Right lobe of liver (tissue), 6 donors: ENCODE measurements around the gene SF3B3. TPM values are rescaled to one million over a fixed set of nuclear protein-coding genes. Genes with fewer than 3 reads are reported as not detected.

Experiments
- ATAC-seq, 4 donors: fragments of 200-7000 bp; cut with Tn5 transposase; one replicate each; pipeline ENCODE4 v1.9.1; 2020; ENCODE audit warnings: mild to moderate bottlenecking in 4 of 4, moderate library complexity in 4 of 4
- DNase-seq, 3 donors: peaks; one replicate each; pipeline ENCODE4 v3.0.0-alpha.2; 2020
- H3K27ac ChIP-seq, 3 donors: fragments of 200-600 bp; one replicate each; pipeline ENCODE4 v1.8.0; 2022
- H3K27me3 ChIP-seq, 2 donors: fragments of 200-600 bp; one replicate each; pipeline ENCODE4 v1.8.0; 2022
- H3K36me3 ChIP-seq, 4 donors: fragments of 200-600 bp; sonication (generic) in 1 of 4; one replicate each; pipeline versions ENCODE4 v1.5.1 to v1.8.0; 2017 to 2022; ENCODE audit warnings: control low read depth in 1 of 4
- H3K4me1 ChIP-seq, 4 donors: fragments of 200-600 bp; sonication (generic) in 1 of 4; one replicate each; pipeline versions ENCODE4 v1.5.1 to v1.8.0; 2017 to 2022; ENCODE audit warnings: control low read depth in 1 of 4
- H3K4me3 ChIP-seq, 3 donors: fragments of 200-600 bp; one replicate each; pipeline ENCODE4 v1.8.0; 2022
- H3K9me3 ChIP-seq, 4 donors: fragments of 200-600 bp; sonication (generic) in 1 of 4; one replicate each; pipeline versions ENCODE4 v1.5.1 to v1.8.0; 2017 to 2022; ENCODE audit warnings: control low read depth in 1 of 4
- POLR2A ChIP-seq: fragments of 450-650 bp; IDR thresholded peaks from one replicate; pipeline ENCODE4 v1.6.1; 2017; ENCODE audit warnings: antibody characterized with exemption, mild to moderate bottlenecking
- WGBS: methylation state at CpG from one replicate; pipeline ENCODE4 v1.1.6; 2018; ENCODE audit warnings: low coverage, low lambda C conversion rate; ENCODE audit not compliant: insufficient coverage; ENCODE audit errors: missing lambda C conversion rate; 5-methylcytosine and 5-hydroxymethylcytosine counted together
- intact Hi-C, 2 donors: fragments of 100-400 bp; cut with DNase I; formaldehyde crosslinking; loops; one replicate each; pipeline versions ENCODE4 v1.11.2 to v1.14.1; 2022
- total RNA-seq, 6 experiments: library from RNA; depleted of rRNA in 2 of 6; stranded (reverse); fragments of >200 nt in 2 of 6; fragmentation: NEBNext Ultra II Directional in 3 of 6; extraction: Animal tissue kit (Norgen Biotek cat#: 25700) in 3 of 6; gene quantifications; one replicate each; pipeline versions ENCODE4 v1.1.0 to v1.2.4, GENCODE V29; 2016 to 2023
- TF ChIP-seq, protein P1 (sequence below), 4 donors: fragments of 200-600 bp in 3 of 4; fragments of 450-650 bp in 1 of 4; IDR thresholded peaks; one replicate each; pipeline versions ENCODE4 v1.5.1 to v1.8.0; 2016 to 2022; ENCODE audit warnings: antibody characterized with exemption in 4 of 4, mild to moderate bottlenecking in 2 of 4
- donor health status: DM: no; HTN: yes; CAD: no.
- donor health status: DM: no; HTN: no; CAD: no.
- donor health status: DM: no; HTN: no; CAD: no.
- donor health status: DM: no; HTN: yes; CAD: no.
- donor health status: DM: no; HTN: yes; CAD: no.

The SF3B3 gene
- total RNA-seq, 6 experiments from 2014 or later, result 51.4 to 110 (median 90.7) TPM

DNA sequence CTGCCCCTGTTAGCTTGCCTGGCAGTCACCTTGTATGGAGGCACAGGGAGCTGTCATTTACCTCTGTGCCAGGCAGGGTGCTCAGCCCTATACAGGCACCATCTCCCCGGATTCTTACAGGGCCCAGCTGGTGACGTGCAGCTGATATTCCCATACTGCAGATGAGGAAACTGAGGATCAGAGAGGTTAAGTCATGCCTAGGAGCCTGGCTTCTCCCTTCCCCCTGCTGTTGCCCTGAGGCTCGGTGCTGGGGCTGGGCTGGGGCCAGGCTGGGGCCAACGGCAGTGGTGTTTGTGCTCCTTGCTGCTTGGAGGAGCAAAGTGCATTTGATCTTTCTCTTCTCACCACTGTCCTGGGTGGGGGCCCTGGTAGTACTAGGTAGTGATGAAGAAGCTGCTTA, 68.0 kb downstream of the SF3B3 start:
- Histone ChIP-seq H3K9me3 (no peaks in the 10 kb centered on the region), H3K27me3 (no peaks in the 10 kb centered on the region), H3K4me1 (no peaks in the 10 kb centered on the region), H3K36me3 (no peaks in the 10 kb centered on the region), H3K4me3 (no peak overlapping the region), H3K27ac (no peak overlapping the region)
- DNase-seq (no peak), ATAC-seq (peak in 1 of 4 donors; percentile 14)
- WGBS, result 60% methylated on average over 4 of the region's 4 CpGs
- intact Hi-C loops, result no loop called here
- TF ChIP-seq POLR2A, result no peak
- TF ChIP-seq, protein P1, sequence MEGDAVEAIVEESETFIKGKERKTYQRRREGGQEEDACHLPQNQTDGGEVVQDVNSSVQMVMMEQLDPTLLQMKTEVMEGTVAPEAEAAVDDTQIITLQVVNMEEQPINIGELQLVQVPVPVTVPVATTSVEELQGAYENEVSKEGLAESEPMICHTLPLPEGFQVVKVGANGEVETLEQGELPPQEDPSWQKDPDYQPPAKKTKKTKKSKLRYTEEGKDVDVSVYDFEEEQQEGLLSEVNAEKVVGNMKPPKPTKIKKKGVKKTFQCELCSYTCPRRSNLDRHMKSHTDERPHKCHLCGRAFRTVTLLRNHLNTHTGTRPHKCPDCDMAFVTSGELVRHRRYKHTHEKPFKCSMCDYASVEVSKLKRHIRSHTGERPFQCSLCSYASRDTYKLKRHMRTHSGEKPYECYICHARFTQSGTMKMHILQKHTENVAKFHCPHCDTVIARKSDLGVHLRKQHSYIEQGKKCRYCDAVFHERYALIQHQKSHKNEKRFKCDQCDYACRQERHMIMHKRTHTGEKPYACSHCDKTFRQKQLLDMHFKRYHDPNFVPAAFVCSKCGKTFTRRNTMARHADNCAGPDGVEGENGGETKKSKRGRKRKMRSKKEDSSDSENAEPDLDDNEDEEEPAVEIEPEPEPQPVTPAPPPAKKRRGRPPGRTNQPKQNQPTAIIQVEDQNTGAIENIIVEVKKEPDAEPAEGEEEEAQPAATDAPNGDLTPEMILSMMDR (IDR thresholded peaks at IDR 0.05), result no peak

DNA sequence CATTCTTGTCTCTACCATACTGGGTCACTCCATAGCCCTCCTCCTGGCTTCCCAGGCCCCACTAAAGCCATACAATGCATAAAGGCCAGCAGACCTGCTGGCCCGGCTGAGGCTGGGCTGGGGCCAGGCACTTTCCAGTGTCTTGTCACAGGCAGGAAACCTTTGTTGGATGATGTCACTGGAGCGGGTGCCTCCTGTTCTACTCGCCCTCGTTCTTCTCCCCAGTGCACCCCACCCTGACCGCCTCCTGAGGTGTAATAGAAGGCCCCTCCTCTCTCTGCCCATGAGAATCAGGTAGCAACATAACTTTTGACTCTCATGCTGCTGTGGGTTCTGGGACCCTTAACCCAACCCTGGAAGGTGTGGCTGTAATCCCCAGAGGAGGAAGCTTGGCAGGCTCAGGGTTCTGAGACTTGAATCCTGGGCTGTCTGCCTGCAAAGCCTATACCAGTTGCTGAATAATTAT, 68.5 kb downstream of the SF3B3 start:
- ATAC-seq, result peak in 3 of 4 donors; percentile 29 to 60 (median 59)
- no peak overlapping the region for H3K4me3 ChIP-seq
- TF ChIP-seq, protein P1 (IDR thresholded peaks at IDR 0.05), result no peak
- no peak for TF ChIP-seq POLR2A
- H3K9me3 ChIP-seq, result no peaks in the 10 kb centered on the region
- no peaks in the 10 kb centered on the region for H3K27me3 ChIP-seq
- H3K4me1 ChIP-seq, result no peaks in the 10 kb centered on the region
- intact Hi-C loops, result no loop called here
- no peak overlapping the region for H3K27ac ChIP-seq
- H3K36me3 ChIP-seq, result no peaks in the 10 kb centered on the region
- WGBS, result 73% methylated on average over 2 of the region's 5 CpGs
- no peak for DNase-seq

DNA sequence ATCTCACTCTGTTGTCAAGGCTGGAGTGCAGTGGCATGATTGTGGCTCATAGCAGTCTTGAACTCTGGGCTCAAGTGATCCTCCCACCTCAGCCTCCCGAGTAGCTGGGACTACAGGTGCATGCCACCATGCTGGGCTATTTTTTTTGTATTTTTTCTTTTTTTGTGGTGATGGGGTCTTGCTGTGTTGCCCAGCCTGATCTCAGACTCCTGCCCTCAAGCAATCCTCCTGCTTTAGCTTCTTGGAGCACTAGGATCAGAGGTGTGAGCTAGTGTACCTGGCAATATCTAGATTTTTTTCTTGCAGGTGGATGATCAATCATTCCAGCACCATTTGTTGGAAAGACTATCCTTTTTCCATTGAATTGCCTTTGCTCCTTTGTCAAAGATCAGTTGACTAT, 69.9 kb downstream of the SF3B3 start:
- H3K9me3 ChIP-seq, result no peaks in the 10 kb centered on the region
- no peaks in the 10 kb centered on the region for H3K4me1 ChIP-seq
- no peak for DNase-seq
- no peak overlapping the region for H3K27ac ChIP-seq
- no peak overlapping the region for H3K4me3 ChIP-seq
- intact Hi-C loops, result no loop called here
- no peaks in the 10 kb centered on the region for H3K27me3 ChIP-seq
- H3K36me3 ChIP-seq, result no peaks in the 10 kb centered on the region
- 44% methylated on average over 1 of the region's 1 CpG for WGBS
- TF ChIP-seq, protein P1 (IDR thresholded peaks at IDR 0.05), result no peak
- no peak for TF ChIP-seq POLR2A
- ATAC-seq, result no peak

DNA sequence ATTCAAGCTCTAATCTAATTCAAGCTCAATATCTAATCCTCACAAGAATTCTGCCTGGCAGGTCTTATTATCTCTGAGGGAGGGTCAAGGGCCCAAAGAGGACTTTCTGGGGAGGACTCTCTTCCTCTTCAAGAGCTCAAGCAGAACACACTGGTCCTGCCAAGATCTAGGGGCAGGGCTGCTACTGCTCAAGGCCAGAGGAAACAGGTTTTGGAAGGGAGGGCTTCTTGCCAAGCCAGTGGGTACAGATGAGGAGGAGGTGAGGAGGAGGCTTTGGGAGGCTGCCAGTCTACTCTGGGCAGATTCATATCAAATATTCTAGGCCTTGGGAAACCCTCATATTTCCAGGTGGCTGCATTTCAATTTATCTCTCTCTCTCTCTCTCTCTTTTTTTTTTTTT, 71.0 kb downstream of the SF3B3 start:
- no peak for TF ChIP-seq POLR2A
- TF ChIP-seq, protein P1 (IDR thresholded peaks at IDR 0.05), result no peak
- H3K36me3 ChIP-seq, result no peaks in the 10 kb centered on the region
- no peak overlapping the region for H3K27ac ChIP-seq
- H3K4me3 ChIP-seq, result no peak overlapping the region
- peak in 2 of 4 donors; percentile 5 to 24 for ATAC-seq
- no peaks in the 10 kb centered on the region for H3K9me3 ChIP-seq
- DNase-seq, result no peak
- H3K27me3 ChIP-seq, result no peaks in the 10 kb centered on the region
- intact Hi-C loops, result no loop called here
- no peaks in the 10 kb centered on the region for H3K4me1 ChIP-seq
